Measurements from ENCODE around the gene SLA2. TPM values are rescaled to one million over a fixed set of nuclear protein-coding genes. Genes with fewer than 3 reads are reported as not detected.

Gene SLA2
- total and polyA plus RNA-seq, 10 donors, result 2.6 to 16.3 (median 8.3) TPM

DNA sequence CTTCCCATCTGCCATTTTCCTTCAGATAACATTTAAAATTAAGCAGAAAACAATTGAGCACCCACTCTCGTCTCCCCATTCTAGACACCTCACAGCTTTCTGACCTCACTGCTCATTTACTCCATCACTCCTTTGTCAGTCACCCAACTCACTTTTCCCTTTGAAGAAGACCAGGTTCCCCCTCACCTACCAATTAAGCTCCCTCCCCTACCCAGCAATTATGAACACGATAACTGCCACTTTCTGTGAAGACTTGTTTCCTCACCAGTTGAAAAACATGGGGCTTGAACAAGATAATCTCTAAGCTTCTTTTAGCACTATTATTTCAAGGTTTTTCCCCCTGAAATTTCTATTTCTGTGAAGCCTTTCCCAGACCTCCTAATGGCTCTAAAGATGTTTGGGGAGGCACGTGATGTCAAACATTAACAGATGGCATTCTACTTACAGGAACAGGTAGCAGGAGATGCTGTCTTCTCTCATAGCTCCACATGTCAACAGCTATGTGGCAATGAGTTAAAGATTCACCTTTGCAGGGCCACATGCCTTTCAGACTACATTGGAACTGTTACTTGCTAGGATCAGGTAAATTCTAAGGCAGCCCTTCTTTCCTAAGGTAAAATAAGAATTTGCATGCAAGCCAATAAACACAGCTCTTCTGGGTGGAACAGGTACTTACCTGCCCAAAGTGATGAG is 24.8 kb upstream of the SLA2 start:
- 91 to 96% (median 94%) methylated on average over 3 of the region's 3 CpGs for WGBS, 5 donors
- no peak for DNase-seq
- no peak for TF ChIP-seq POLR2AphosphoS5 (IDR thresholded peaks at IDR 0.05)
- TF ChIP-seq POLR2A (IDR thresholded peaks at IDR 0.05), result no peak
- TF ChIP-seq, protein P1, sequence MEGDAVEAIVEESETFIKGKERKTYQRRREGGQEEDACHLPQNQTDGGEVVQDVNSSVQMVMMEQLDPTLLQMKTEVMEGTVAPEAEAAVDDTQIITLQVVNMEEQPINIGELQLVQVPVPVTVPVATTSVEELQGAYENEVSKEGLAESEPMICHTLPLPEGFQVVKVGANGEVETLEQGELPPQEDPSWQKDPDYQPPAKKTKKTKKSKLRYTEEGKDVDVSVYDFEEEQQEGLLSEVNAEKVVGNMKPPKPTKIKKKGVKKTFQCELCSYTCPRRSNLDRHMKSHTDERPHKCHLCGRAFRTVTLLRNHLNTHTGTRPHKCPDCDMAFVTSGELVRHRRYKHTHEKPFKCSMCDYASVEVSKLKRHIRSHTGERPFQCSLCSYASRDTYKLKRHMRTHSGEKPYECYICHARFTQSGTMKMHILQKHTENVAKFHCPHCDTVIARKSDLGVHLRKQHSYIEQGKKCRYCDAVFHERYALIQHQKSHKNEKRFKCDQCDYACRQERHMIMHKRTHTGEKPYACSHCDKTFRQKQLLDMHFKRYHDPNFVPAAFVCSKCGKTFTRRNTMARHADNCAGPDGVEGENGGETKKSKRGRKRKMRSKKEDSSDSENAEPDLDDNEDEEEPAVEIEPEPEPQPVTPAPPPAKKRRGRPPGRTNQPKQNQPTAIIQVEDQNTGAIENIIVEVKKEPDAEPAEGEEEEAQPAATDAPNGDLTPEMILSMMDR (IDR thresholded peaks at IDR 0.05 in 8 of 11, conservative IDR thresholded peaks at IDR 0.05 in 3 of 11), result no peak
- Histone ChIP-seq H3K27ac (no peak overlapping the region), H3K36me3 (peaks cover 0 to 73% (median 14%) of the 10 kb centered on the region in 6 donors), H3K4me3 (no peak overlapping the region), H3K9me3 (no peaks in the 10 kb centered on the region), H3K27me3 (replicated peaks in 1 of 7) (no peaks in the 10 kb centered on the region), H3K4me1 (no peaks in the 10 kb centered on the region)
- intact Hi-C loops (cut with DNase I; ENCODE audit: low total_unique reads), result no loop called here

DNA sequence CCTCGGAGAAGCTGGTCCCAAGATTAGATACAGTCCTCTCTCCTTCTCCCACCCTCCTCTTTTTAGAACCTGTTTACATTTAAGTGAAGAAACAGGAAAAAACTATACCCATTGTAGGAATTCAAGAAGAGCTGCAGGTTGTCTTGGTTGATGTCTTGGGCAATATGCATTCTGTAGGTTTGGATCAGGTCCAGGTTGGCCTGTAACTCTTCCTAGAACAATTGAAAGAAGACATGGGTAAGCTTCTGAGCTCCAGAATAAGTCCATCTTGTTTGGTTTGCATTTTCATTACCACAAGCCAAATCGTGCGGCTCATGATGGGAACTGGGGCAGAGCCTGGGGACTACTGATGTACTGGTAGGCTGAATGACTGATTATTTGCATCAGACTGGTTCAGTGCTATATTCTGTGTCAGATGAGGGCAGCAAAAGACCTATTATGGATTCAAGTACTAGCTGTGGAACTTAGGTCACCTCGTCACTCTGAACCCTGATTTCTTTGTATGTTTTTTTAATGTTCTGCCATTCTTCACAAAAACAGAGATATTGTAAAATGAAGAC is 20.3 kb upstream of the SLA2 start:
- peaks cover 0 to 92% (median 28%) of the 10 kb centered on the region in 6 donors for H3K36me3 ChIP-seq
- intact Hi-C loops (cut with DNase I; ENCODE audit: low total_unique reads), result no loop called here

DNA sequence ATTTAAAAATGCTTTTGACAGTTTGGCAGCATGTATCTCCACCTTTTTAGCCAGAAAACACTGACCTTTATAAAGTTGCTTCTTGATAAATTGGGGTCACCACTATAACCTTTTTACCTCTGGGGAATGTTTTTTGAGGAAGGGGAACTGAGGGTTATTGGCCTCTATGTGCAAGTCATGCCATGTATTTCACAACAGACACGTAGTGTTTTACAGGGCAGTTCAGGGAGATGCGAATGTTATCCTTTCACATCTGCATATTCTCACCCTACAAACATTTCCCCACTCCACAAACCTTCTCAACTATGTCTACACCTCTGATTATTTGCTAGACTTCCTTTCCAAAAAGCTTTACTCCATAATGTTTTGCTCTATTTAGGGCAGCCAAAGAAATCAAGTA is 17.0 kb upstream of the SLA2 start:
- intact Hi-C loops (cut with DNase I; ENCODE audit: low total_unique reads), result no loop called here

More for the DNA sequence above, 20.3 kb upstream of the SLA2 start:
- Histone ChIP-seq H3K9me3 (no peaks in the 10 kb centered on the region), H3K27me3 (replicated peaks in 1 of 7) (no peaks in the 10 kb centered on the region), H3K27ac (no peak overlapping the region), H3K4me3 (no peak overlapping the region), H3K4me1 (peaks cover 0 to 13% (median 0%) of the 10 kb centered on the region in 6 donors)
- TF ChIP-seq POLR2A (IDR thresholded peaks at IDR 0.05), result no peak
- TF ChIP-seq, protein P1 (IDR thresholded peaks at IDR 0.05 in 8 of 11, conservative IDR thresholded peaks at IDR 0.05 in 3 of 11), result peak in 2 of 11 experiments; percentile 21 to 22
- 71 to 83% (median 79%) methylated on average over 4 of the region's 4 CpGs for WGBS, 5 donors
- no peak for DNase-seq

DNA sequence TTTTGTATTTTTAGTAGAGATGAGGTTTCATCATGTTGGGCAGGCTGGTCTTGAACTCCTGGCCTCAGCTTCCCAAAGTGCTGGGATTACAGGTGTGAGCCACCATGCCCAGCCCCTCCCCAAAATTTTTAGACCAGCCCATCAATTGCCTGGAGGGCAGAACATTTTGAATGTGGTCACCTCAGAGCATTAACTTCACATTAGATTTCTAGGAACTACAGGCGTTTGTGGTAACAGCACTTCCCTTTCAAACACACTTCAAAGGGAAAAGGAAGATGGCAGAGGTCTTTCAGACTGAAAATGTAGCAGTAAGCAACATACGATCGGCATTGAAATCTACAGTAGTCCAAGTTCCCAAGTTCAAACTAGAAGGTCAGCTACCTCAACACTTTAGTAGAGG is 12.3 kb upstream of the SLA2 start:
- H3K36me3 ChIP-seq, result peaks cover 0 to 89% (median 24%) of the 10 kb centered on the region in 6 donors
- DNase-seq, result no peak
- TF ChIP-seq, protein P1 (IDR thresholded peaks at IDR 0.05 in 8 of 11, conservative IDR thresholded peaks at IDR 0.05 in 3 of 11), result no peak
- TF ChIP-seq POLR2AphosphoS5 (IDR thresholded peaks at IDR 0.05), result no peak
- TF ChIP-seq POLR2A (IDR thresholded peaks at IDR 0.05), result no peak
- WGBS, 5 donors, result 27 to 41% (median 38%) methylated on average over 3 of the region's 3 CpGs
- no peaks in the 10 kb centered on the region for H3K9me3 ChIP-seq
- intact Hi-C loops (cut with DNase I; ENCODE audit: low total_unique reads), result no loop called here
- no peak overlapping the region for H3K27ac ChIP-seq
- no peak overlapping the region for H3K4me3 ChIP-seq
- H3K27me3 ChIP-seq (replicated peaks in 1 of 7), result no peaks in the 10 kb centered on the region
- peaks cover 0 to 15% (median 0%) of the 10 kb centered on the region in 6 donors for H3K4me1 ChIP-seq

More for the DNA sequence above, 17.0 kb upstream of the SLA2 start:
- WGBS, 5 donors, result 34 to 75% (median 56%) methylated on average over 2 of the region's 2 CpGs
- TF ChIP-seq POLR2A (IDR thresholded peaks at IDR 0.05) (no peak), POLR2AphosphoS5 (IDR thresholded peaks at IDR 0.05) (no peak)
- H3K9me3 ChIP-seq, result no peaks in the 10 kb centered on the region
- no peaks in the 10 kb centered on the region for H3K27me3 ChIP-seq (replicated peaks in 1 of 7)
- peak overlapping the region in 2 of 8 donors; percentile 30 to 57 for H3K27ac ChIP-seq
- peaks cover 0 to 85% (median 25%) of the 10 kb centered on the region in 6 donors for H3K36me3 ChIP-seq
- H3K4me1 ChIP-seq, result peaks cover 0 to 19% (median 0%) of the 10 kb centered on the region in 6 donors
- no peak overlapping the region for H3K4me3 ChIP-seq
- no peak for DNase-seq
